Lung (tissue), 12 donors: ENCODE results near the gene SLC66A2. TPM values are rescaled to one million over a fixed set of nuclear protein-coding genes. Genes with fewer than 3 reads are reported as not detected.
A peak's percentile ranks its signal among the peaks of the same experiment; 100 is the strongest.
"Not testable (repeated sequence)": the region's sequence is repeated elsewhere in the genome, so short reads cannot be mapped to it uniquely, and the experiment has no call there.

Experiments used
- ATAC-seq: fragments of 200-7000 bp; cut with Tn5 transposase; one replicate; pipeline ENCODE4 v1.9.1; 2020; ENCODE audit warnings: moderate number of reproducible peaks; ENCODE audit not compliant: insufficient read depth, low FRiP score
- DNase-seq, 3 donors: peaks; one replicate each; pipeline ENCODE4 v3.0.0-alpha.2; 2013 to 2017
- H3K27ac ChIP-seq, 2 donors: one replicate each; pipeline ENCODE4 v1.5.1; 2013; ENCODE audit warnings: mild to moderate bottlenecking in 2 of 2, moderate library complexity in 2 of 2, control low read depth in 1 of 2, inconsistent platforms in 1 of 2, low read depth in 1 of 2, low read length in 1 of 2
- H3K27me3 ChIP-seq, 3 donors: one replicate each; pipeline ENCODE4 v1.5.1; 2013; ENCODE audit warnings: low read length in 2 of 3; ENCODE audit not compliant: control insufficient read depth in 3 of 3, insufficient read depth in 3 of 3
- H3K36me3 ChIP-seq, 4 donors: one replicate each; pipeline ENCODE4 v1.5.1; 2013; ENCODE audit warnings: low read length in 4 of 4, mild to moderate bottlenecking in 1 of 4, moderate library complexity in 1 of 4; ENCODE audit not compliant: control insufficient read depth in 4 of 4, insufficient read depth in 4 of 4
- H3K4me1 ChIP-seq, 5 donors: one replicate each; pipeline ENCODE4 v1.5.1; 2013; ENCODE audit warnings: low read length in 5 of 5, mild to moderate bottlenecking in 2 of 5, moderate library complexity in 1 of 5; ENCODE audit not compliant: control insufficient read depth in 5 of 5, insufficient read depth in 5 of 5
- H3K4me3 ChIP-seq: one replicate; pipeline ENCODE4 v1.5.1; 2013; ENCODE audit warnings: mild to moderate bottlenecking, control low read depth, moderate library complexity
- H3K9ac ChIP-seq, 2 donors: one replicate each; pipeline ENCODE4 v1.5.1; 2013; ENCODE audit warnings: low read length in 2 of 2, control low read depth in 1 of 2; ENCODE audit not compliant: insufficient read depth in 1 of 2
- H3K9me3 ChIP-seq, 4 donors: one replicate each; pipeline ENCODE4 v1.5.1; 2013; ENCODE audit warnings: low read length in 3 of 4, mild to moderate bottlenecking in 1 of 4, moderate library complexity in 1 of 4; ENCODE audit not compliant: control insufficient read depth in 4 of 4, insufficient read depth in 3 of 4
- CTCF ChIP-seq: IDR thresholded peaks from 2 replicates; pipeline ENCODE4 v1.5.1; 2012; ENCODE audit warnings: mild to moderate bottlenecking; ENCODE audit errors: control extremely low read depth, extremely low read depth
- WGBS, 2 donors: extraction: QIAGEN DNeasy Blood & Tissue Kit; methylation state at CpG; one replicate each; pipeline ENCODE4 v1.1.7; 2013; 5-methylcytosine and 5-hydroxymethylcytosine counted together
- polyA plus RNA-seq, 2 donors: library from polyadenylated mRNA; stranded (reverse); fragments of 200-250 nt; gene quantifications; one replicate each; pipeline ENCODE4 v1.2.1, GENCODE V29; 2013
- total RNA-seq, 2 donors: library from RNA; depleted of rRNA in 1 of 2; stranded (reverse); fragments of >200 nt in 1 of 2; gene quantifications; one replicate each; pipeline ENCODE4 v1.2.1, GENCODE V29; 2014 to 2021
- donor health status: control.
- donor health status: control.
- donor health status: Bipolar disorder and iron deficiency.
- donor health status: healthy.
- donor health status: DM: yes; HTN: yes; CAD: no.

SLC66A2 gene
- total and polyA plus RNA-seq, 4 donors = 26.5 to 71.8 (median 62.3) TPM

- TF ChIP-seq CTCF = no peak
- WGBS, 2 donors = 55 to 86% methylated on average over 10 of the region's 10 CpGs
- ATAC-seq (peak; percentile 31), DNase-seq (peak in 2 of 3 donors; percentile 54 to 57)
- Histone ChIP-seq H3K4me1 (peaks cover 0 to 25% (median 18%) of the 10 kb centered on the region in 5 donors), H3K9ac (no peak overlapping the region), H3K9me3 (peaks cover 0 to 3% (median 0%) of the 10 kb centered on the region in 4 donors), H3K27me3 (peaks cover 0 to 7% (median 0%) of the 10 kb centered on the region in 3 donors), H3K4me3 (no peak overlapping the region), H3K36me3 (no peaks in the 10 kb centered on the region), H3K27ac (peak overlapping the region in 1 of 2 donors; percentile 90)
Observed at GRCh38 chr18:79962311-79962710, 10.9 kb upstream of the SLC66A2 start.

- no peak for TF ChIP-seq CTCF
- H3K9ac ChIP-seq = no peak overlapping the region
- ATAC-seq (peak; percentile 31), DNase-seq (no peak)
- peaks cover 0 to 7% (median 0%) of the 10 kb centered on the region in 3 donors for H3K27me3 ChIP-seq
- 56 to 70% methylated on average over 29 of the region's 29 CpGs for WGBS, 2 donors
- H3K4me3 ChIP-seq = no peak overlapping the region
- H3K9me3 ChIP-seq = peaks cover 0 to 3% (median 0%) of the 10 kb centered on the region in 4 donors
- H3K4me1 ChIP-seq = peaks cover 0 to 25% (median 18%) of the 10 kb centered on the region in 5 donors
- no peaks in the 10 kb centered on the region for H3K36me3 ChIP-seq
- H3K27ac ChIP-seq = peak overlapping the region in 1 of 2 donors; percentile 90
Observed at GRCh38 chr18:79961527-79962291, 10.3 kb upstream of the SLC66A2 start.

GRCh38 chr18:79960921-79961526 is 9.6 kb upstream of the SLC66A2 start:
- Histone ChIP-seq H3K9me3 (peaks cover 0 to 3% (median 0%) of the 10 kb centered on the region in 4 donors), H3K36me3 (no peaks in the 10 kb centered on the region), H3K27ac (peak overlapping the region in 1 of 2 donors; percentile 90), H3K4me1 (peaks cover 0 to 25% (median 16%) of the 10 kb centered on the region in 5 donors), H3K4me3 (no peak overlapping the region), H3K9ac (no peak overlapping the region), H3K27me3 (peaks cover 0 to 5% (median 0%) of the 10 kb centered on the region in 3 donors)
- no peak for DNase-seq
- WGBS, 2 donors = 88 to 91% methylated on average over 16 of the region's 16 CpGs
- TF ChIP-seq CTCF = no peak
- no peak for ATAC-seq

- H3K9me3 ChIP-seq, H3K9ac ChIP-seq, ATAC-seq, H3K36me3 ChIP-seq, H3K27me3 ChIP-seq, H3K4me3 ChIP-seq: not testable (repeated sequence)
- 21 to 31% methylated on average over 12 of the region's 12 CpGs for WGBS, 2 donors
- Histone ChIP-seq H3K4me1 (peaks cover 0 to 23% (median 15%) of the 10 kb centered on the region in 5 donors), H3K27ac (peak overlapping the region in 1 of 2 donors; percentile 90)
- DNase-seq = peak in 1 of 3 donors; percentile 38
Observed at GRCh38 chr18:79960161-79960801, 8.8 kb upstream of the SLC66A2 start.
